Measurements from ENCODE around the gene PTX4. TPM values are rescaled to one million over a fixed set of nuclear protein-coding genes. Genes with fewer than 3 reads are reported as not detected.

The PTX4 gene
- total and polyA plus RNA-seq, 4 donors = 0.08 to 0.61 TPM; not detected in 2

- peaks cover 0 to 19% (median 2%) of the 10 kb centered on the region in 4 donors for H3K4me1 ChIP-seq (ENCODE audit: control insufficient read depth in 4 of 4, insufficient read depth in 4 of 4, low read length in 3 of 4)
- H3K9ac ChIP-seq (ENCODE audit: low read depth in 1 of 2, low read length in 2 of 2) = peak overlapping the region in 1 of 2 donors; percentile 18
- H3K27me3 ChIP-seq (ENCODE audit: control insufficient read depth in 4 of 4, insufficient read depth in 4 of 4, low read length in 3 of 4) = no peaks in the 10 kb centered on the region
- H3K36me3 ChIP-seq (ENCODE audit: control insufficient read depth in 4 of 4, insufficient read depth in 3 of 4, low read depth in 1 of 4, low read length in 3 of 4) = no peaks in the 10 kb centered on the region
- DNase-seq (ENCODE audit: low spot score) = no peak
- peak overlapping the region in 2 of 3 donors; percentile 54 for H3K4me3 ChIP-seq (ENCODE audit: low read depth in 1 of 3, low read length in 3 of 3)
- no peaks in the 10 kb centered on the region for H3K9me3 ChIP-seq (ENCODE audit: control insufficient read depth in 4 of 4, low read length in 3 of 4)
- H3K27ac ChIP-seq (ENCODE audit: low read depth in 1 of 2, low read length in 2 of 2) = peak overlapping the region; percentile 29 to 80
- 70% methylated on average over 39 of the region's 39 CpGs for WGBS
- TF ChIP-seq YY1 (IDR thresholded peaks at IDR 0.05) = no peak
- TF ChIP-seq GABPA (IDR thresholded peaks at IDR 0.05 in 1 of 2, conservative IDR thresholded peaks at IDR 0.05 in 1 of 2) = no peak
- no peak for TF ChIP-seq REST (IDR thresholded peaks at IDR 0.05)
- TF ChIP-seq HNF4A (conservative IDR thresholded peaks at IDR 0.05) = no peak
- no peak for TF ChIP-seq HNF4G (IDR thresholded peaks at IDR 0.05)
- no peak for TF ChIP-seq ATF3 (IDR thresholded peaks at IDR 0.05)
- no peak for TF ChIP-seq TAF1 (conservative IDR thresholded peaks at IDR 0.05)
- TF ChIP-seq SP1 (IDR thresholded peaks at IDR 0.05) = no peak
- TF ChIP-seq NR2F2 (IDR thresholded peaks at IDR 0.05) = no peak
- no peak for TF ChIP-seq CTCF (IDR thresholded peaks at IDR 0.05; ENCODE audit: low read depth, low read length, missing input control)
- TF ChIP-seq RAD21 (IDR thresholded peaks at IDR 0.05) = no peak
- TF ChIP-seq JUND (IDR thresholded peaks at IDR 0.05) = no peak
- no peak for TF ChIP-seq FOXA1 (IDR thresholded peaks at IDR 0.05)
- no peak for TF ChIP-seq FOXA2 (IDR thresholded peaks at IDR 0.05)
- TF ChIP-seq ZBTB33 (IDR thresholded peaks at IDR 0.05) = no peak
- TF ChIP-seq RXRA (IDR thresholded peaks at IDR 0.05) = no peak
- TF ChIP-seq MAX (IDR thresholded peaks at IDR 0.05) = no peak
- TF ChIP-seq EGR1 (IDR thresholded peaks at IDR 0.05; ENCODE audit: low read depth in 2 of 2) = no peak
These were observed 46.9 kb upstream of the PTX4 start for GRCh38 chr16:1535391-1536291.

Data from liver (tissue), 9 donors.